ENCODE data around the gene COPS7A.

GRCh38 chr12:6700646-6701051 is 23.2 kb upstream of the COPS7A start, which contains the start of gene PIANP:
- TF ChIP-seq CTCF (IDR thresholded peaks at IDR 0.05) (no peak), POLR2A (IDR thresholded peaks at IDR 0.05) (no peak), POLR2AphosphoS5 (IDR thresholded peaks at IDR 0.05) (no peak), EP300 (IDR thresholded peaks at IDR 0.05) (no peak)

Data from sigmoid colon (tissue), 4 donors.